RWPE1 (cell line): ENCODE measurements around the gene CDK2.
A peak's percentile ranks its signal among the peaks of the same experiment; 100 is the strongest.

Source experiments
- CTCF ChIA-PET: fragments of 350-600 bp; sonication (Branson Sonifier 250); formaldehyde crosslinking; extraction: SDS; loops from one replicate; lab custom pipeline; 2021; lab: Yijun Ruan, JAX
- POLR2A ChIA-PET: fragments of 400-600 bp; formaldehyde crosslinking; extraction: SDS; loops from one replicate; lab custom pipeline; 2020; ENCODE audit warnings: antibody characterized with exemption; ENCODE audit not compliant: low non-redundant PET; lab: Yijun Ruan, JAX
- DNase-seq: peaks from one replicate; pipeline ENCODE4 v3.0.0; 2012; ENCODE audit warnings: low spot score
- H3K27ac ChIP-seq: fragments of 450-650 bp; 2 replicates; pipeline ENCODE4 v1.5.1; 2017
- TF ChIP-seq, protein P1 (sequence below): fragments of 450-650 bp; conservative IDR thresholded peaks from 2 replicates; pipeline ENCODE4 v1.5.1; 2017; ENCODE audit warnings: low read depth, mild to moderate bottlenecking

The CDK2 gene

DNA sequence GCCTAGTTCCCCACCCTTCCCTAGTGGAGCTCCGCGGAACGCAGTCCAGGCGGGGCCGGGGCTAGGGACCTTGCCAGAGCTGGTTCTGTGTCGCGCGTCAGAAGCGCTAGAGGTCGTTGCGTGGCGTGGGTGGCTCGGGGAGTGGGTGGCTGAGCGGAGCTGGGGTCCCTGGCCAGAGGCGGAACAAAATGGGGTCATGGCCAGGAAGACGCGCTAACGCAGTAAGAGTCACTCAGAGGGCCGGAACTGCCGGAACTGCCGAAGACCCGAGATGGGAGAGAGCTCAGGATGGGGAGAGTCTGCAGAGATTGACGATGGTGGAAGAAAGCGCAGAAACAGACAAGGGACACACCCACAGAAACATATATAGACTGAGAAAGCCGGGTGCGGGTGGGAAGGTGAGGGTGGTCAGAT, 30.9 kb upstream of the CDK2 start:
- DNase-seq: no peak
- POLR2A ChIA-PET: interaction anchor here (0.5 to 0.6 kb wide), 2 partner anchors 82 to 836 kb away, joined by 3 read pairs; no protein-coding TSS in a partner anchor
- H3K27ac ChIP-seq: peak overlapping the region; percentile 79
- CTCF ChIA-PET: no interaction called here
- TF ChIP-seq, protein P1, sequence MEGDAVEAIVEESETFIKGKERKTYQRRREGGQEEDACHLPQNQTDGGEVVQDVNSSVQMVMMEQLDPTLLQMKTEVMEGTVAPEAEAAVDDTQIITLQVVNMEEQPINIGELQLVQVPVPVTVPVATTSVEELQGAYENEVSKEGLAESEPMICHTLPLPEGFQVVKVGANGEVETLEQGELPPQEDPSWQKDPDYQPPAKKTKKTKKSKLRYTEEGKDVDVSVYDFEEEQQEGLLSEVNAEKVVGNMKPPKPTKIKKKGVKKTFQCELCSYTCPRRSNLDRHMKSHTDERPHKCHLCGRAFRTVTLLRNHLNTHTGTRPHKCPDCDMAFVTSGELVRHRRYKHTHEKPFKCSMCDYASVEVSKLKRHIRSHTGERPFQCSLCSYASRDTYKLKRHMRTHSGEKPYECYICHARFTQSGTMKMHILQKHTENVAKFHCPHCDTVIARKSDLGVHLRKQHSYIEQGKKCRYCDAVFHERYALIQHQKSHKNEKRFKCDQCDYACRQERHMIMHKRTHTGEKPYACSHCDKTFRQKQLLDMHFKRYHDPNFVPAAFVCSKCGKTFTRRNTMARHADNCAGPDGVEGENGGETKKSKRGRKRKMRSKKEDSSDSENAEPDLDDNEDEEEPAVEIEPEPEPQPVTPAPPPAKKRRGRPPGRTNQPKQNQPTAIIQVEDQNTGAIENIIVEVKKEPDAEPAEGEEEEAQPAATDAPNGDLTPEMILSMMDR: no peak

DNA sequence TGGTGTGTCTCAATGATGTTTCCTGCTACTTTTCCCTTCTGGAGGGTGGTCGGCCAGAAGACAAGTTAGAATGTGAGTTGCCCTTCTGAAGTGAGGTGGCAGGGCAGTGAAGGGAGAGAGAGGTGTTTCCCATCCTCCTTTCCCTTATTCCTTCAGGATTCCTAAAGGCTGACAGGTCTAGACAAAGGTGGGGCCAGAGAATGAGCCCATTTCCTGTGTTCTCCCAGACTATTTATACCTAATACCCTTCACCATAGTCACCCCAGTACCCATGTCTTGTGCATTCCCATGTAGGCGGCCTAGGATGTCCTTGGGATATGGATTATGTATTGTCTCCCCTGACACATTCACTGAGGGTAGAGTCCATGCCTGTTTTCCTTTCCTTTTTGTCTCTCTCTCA, 28.6 kb upstream of the CDK2 start:
- H3K27ac ChIP-seq: peak overlapping the region; percentile 89
- peak; percentile 76 for DNase-seq
- TF ChIP-seq, protein P1: no peak
- ChIA-PET POLR2A (no interaction called here), CTCF (interaction anchor here (3.1 kb wide), 1 partner anchor 11 kb away, joined by 18 read pairs; the partner anchor contains the start of gene PYM1)

DNA sequence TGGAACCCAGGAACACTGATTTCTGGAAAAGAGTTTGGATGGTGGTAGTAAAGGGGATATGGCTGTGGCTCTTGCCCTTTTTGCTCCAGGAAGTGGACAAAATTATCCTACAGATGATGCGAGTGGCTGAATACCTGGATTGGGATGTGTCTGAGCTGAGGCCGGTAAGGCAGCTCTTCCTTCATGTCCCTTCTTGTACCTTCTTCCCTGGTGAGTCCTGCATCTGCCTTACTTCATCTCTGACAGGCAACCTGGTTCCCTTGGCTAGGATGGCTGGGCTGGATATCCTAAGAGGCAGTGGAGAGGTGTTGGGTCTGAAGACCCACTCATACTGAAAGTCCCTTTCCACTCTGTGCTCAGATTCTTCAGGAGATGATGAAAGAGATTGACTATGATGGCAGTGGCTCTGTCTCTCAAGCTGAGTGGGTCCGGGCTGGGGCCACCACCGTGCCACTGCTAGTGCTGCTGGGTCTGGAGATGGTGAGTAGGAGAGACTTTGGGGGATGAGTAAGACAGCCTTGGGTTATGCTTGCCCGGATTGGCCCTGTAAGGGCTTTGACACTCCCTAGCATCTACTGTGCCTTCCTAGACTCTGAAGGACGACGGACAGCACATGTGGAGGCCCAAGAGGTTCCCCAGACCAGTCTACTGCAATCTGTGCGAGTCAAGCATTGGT, 27.7 kb upstream of the CDK2 start:
- no peak for DNase-seq
- peak overlapping the region; percentile 89 for H3K27ac ChIP-seq
- TF ChIP-seq, protein P1: no peak
- ChIA-PET CTCF (interaction anchor here (0.6 to 3.1 kb wide), 7 partner anchors 9 to 201 kb away, joined by 3 to 18 read pairs (median 4); partner anchors contain the start of gene PYM1), POLR2A (no interaction called here)

DNA sequence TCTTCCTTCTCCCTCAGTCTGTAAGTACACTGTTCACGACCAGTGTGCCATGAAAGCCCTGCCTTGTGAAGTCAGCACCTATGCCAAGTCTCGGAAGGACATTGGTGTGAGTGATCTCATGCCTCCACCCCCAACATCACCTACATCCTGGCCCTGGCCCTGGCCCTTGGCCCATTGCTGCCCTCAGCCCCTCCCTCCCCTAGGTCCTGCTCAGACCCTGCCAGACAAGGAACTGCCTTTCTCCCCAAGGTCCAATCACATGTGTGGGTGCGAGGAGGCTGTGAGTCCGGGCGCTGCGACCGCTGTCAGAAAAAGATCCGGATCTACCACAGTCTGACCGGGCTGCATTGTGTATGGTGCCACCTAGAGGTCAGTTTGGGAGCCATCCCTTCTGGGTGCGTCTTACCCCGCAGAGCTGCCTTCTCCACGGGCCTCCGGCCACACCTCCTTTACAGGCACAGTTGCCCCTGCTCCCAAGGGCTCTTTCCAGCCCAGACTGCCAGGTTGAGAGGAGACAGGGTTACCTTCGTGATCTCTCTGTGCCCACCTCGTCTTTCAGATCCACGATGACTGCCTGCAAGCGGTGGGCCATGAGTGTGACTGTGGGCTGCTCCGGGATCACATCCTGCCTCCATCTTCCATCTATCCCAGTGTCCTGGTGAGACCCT, 26.4 kb upstream of the CDK2 start:
- DNase-seq: peak; percentile 82
- ChIA-PET POLR2A (no interaction called here), CTCF (interaction anchor here (0.6 to 3.1 kb wide), 20 partner anchors 8 to 277 kb away, joined by 3 to 18 read pairs (median 3); partner anchors contain the start of gene PYM1)
- TF ChIP-seq, protein P1: peak; percentile 88
- peak overlapping the region; percentile 89 for H3K27ac ChIP-seq

DNA sequence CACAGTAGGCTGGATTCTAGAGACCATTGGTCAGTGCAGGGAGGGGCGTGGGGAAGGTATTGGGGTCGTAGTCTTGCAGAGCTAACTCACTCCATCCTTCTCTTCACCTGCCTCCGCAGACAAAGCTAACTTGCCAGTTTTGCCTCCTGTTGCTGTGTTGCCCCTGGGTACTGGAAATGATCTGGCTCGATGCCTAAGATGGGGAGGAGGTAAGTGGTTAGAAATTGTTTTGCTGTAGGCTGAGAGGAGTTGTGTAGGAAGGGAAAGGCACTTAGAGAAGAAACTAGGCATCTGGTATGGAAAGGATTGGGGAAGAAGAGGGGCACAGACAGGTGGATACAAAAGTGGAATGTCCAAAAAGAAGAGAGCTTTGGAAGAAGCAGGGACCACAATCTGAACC, 24.6 kb upstream of the CDK2 start:
- DNase-seq: no peak
- ChIA-PET CTCF (no interaction called here), POLR2A (no interaction called here)
- TF ChIP-seq, protein P1: no peak
- no peak overlapping the region for H3K27ac ChIP-seq

DNA sequence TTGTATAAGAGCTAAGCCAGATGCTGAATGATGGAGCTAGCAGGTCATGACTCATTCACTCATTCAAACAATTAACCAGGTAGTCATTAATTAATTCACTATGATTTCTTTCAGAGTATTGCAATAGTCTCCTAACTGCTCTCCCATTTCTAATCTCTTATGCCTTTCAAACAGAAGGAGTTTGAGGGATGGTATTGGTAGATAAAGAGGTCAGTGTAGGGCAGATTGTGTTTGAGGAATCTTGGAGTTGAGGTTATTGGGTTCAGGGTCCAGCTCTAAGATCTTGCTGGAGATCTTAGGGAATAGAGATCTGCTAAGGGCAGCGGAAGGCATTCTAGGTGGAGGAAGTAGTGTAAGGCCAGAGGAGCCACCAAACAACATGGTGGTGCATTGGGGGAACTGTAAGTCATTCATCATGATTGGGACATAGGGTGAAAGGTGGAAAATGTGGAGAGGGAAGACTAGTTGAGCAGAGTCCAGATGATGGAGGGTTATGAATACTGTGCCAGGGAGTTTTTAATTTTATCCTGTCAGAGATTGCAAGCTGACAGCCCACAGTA, 24.0 kb upstream of the CDK2 start:
- ChIA-PET POLR2A (no interaction called here), CTCF (interaction anchor here (0.6 kb wide), 1 partner anchor 8 kb away, joined by 3 read pairs; no protein-coding TSS in a partner anchor)
- DNase-seq: no peak
- TF ChIP-seq, protein P1: no peak
- H3K27ac ChIP-seq: no peak overlapping the region
